Tibial nerve (tissue), 4 donors: ENCODE measurements around the gene DNAH10. TPM values are rescaled to one million over a fixed set of nuclear protein-coding genes. Genes with fewer than 3 reads are reported as not detected.

Experiments used
- DNase-seq, 2 donors: peaks; one replicate each; pipeline ENCODE4 v3.0.0-alpha.2; 2019; ENCODE audit warnings: low spot score in 2 of 2
- H3K27ac ChIP-seq, 4 donors: fragments of 200-600 bp; sonication (generic) in 3 of 4; one replicate each; pipeline ENCODE4 v1.5.1; 2017 to 2019; ENCODE audit warnings: mild to moderate bottlenecking in 1 of 4
- H3K27me3 ChIP-seq, 2 donors: fragments of 200-600 bp; sonication (generic) in 1 of 2; one replicate each; pipeline versions ENCODE4 v1.5.1 to v1.6.0; 2017 to 2019
- H3K36me3 ChIP-seq, 3 donors: fragments of 200-600 bp; sonication (generic); one replicate each; pipeline ENCODE4 v1.5.1; 2018 to 2019
- H3K4me1 ChIP-seq, 4 donors: fragments of 200-600 bp; sonication (generic) in 3 of 4; one replicate each; pipeline ENCODE4 v1.5.1; 2017 to 2019
- H3K4me3 ChIP-seq, 4 donors: fragments of 200-600 bp; sonication (generic) in 3 of 4; one replicate each; pipeline ENCODE4 v1.5.1; 2017 to 2019; ENCODE audit warnings: mild to moderate bottlenecking in 1 of 4, moderate library complexity in 1 of 4
- H3K9me3 ChIP-seq, 4 donors: fragments of 200-600 bp; sonication (generic) in 3 of 4; one replicate each; pipeline ENCODE4 v1.5.1; 2017 to 2019
- EP300 ChIP-seq, 2 donors: sonication (generic); formaldehyde crosslinking; IDR thresholded peaks; one replicate each; pipeline ENCODE4 v1.6.1; 2017; ENCODE audit warnings: antibody characterized with exemption in 2 of 2, mild to moderate bottlenecking in 1 of 2
- POLR2A ChIP-seq, 2 donors: fragments of 450-650 bp; IDR thresholded peaks; one replicate each; pipeline ENCODE4 v1.6.1; 2017; ENCODE audit warnings: antibody characterized with exemption in 2 of 2, mild to moderate bottlenecking in 2 of 2, moderate library complexity in 2 of 2
- WGBS, 2 donors: methylation state at CpG; one replicate each; pipeline ENCODE4 v1.1.5; 2018; 5-methylcytosine and 5-hydroxymethylcytosine counted together
- total RNA-seq, 4 donors: library from RNA; depleted of rRNA; stranded (reverse); fragments of >200 nt; gene quantifications; one replicate each; pipeline ENCODE4 v1.1.0, GENCODE V29; 2016
- TF ChIP-seq, protein P1 (sequence below), 5 experiments: fragments of 200-600 bp in 3 of 5; fragments of 450-650 bp in 2 of 5; sonication (generic) in 3 of 5; IDR thresholded peaks; one replicate each; pipeline ENCODE4 v1.5.1; 2016 to 2019; ENCODE audit warnings: antibody characterized with exemption in 5 of 5, mild to moderate bottlenecking in 3 of 5, moderate library complexity in 2 of 5

Gene DNAH10
- total RNA-seq, 4 donors from 2014 or later: 3.1 TPM; not detected in 3

DNA sequence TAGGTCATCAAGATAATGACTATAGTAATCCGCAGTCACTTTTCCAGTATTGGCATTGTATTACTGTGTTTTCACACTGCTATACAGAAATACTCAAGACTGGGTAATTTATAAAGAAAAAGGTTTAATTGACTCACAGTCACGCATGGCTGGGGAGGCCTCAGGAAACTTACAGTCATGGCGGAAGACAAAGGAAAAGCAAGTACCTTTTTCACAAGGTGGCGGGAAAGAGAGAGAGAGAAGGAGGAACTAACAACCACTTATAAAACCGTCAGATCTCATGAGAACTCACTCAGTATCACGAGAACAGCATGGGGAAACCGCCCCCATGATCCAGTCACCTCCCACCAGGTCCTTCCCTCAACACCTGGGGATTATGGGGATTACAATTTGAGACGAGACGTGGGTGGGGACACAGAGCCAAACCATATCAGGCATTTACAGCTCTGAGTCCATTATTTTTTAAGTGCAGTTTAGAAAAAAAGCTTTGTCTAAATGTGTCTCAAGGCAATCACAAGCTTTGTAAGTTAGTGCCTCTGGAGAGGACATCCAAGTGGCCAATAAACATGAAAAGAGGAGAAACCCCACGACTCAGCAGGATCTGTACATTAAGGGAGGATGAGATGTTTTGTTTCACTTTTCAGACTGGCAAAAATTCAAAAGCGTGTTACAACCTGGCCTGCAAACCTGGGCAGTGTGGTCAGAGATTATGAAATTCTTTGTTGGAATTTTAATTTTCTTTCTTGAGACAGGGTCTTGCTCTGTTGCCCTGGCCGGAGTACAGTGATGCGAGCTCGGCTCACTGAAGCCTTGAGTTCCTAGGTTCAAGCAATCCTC is 82.0 kb downstream of the DNAH10 start:
- no peak for DNase-seq
- 80 to 81% methylated on average over 14 of the region's 14 CpGs for WGBS, 2 donors

DNA sequence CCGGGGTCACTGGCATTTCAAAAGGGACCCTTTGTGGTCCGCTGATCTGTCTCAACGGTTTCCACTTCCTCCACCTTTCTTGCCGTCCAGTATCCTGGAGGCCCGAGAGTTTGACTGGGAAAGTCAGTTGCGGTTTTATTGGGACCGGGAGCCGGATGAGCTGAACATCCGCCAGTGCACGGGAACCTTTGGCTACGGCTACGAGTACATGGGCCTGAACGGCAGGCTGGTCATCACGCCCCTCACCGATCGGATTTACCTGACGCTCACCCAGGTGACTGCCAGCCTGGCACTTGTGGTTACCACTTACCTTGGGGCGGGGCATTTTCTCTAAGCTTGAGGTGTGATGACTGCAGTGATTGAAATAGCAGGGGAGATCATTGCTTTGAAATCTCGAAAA is 83.8 kb downstream of the DNAH10 start:
- WGBS, 2 donors: 94 to 96% methylated on average over 19 of the region's 19 CpGs
- H3K36me3 ChIP-seq: no peaks in the 10 kb centered on the region
- no peaks in the 10 kb centered on the region for H3K9me3 ChIP-seq
- H3K27ac ChIP-seq: no peak overlapping the region
- H3K4me3 ChIP-seq: no peak overlapping the region
- DNase-seq: no peak
- H3K27me3 ChIP-seq: no peaks in the 10 kb centered on the region
- TF ChIP-seq POLR2A (IDR thresholded peaks at IDR 0.05): no peak
- TF ChIP-seq EP300 (IDR thresholded peaks at IDR 0.05): no peak
- TF ChIP-seq, protein P1, sequence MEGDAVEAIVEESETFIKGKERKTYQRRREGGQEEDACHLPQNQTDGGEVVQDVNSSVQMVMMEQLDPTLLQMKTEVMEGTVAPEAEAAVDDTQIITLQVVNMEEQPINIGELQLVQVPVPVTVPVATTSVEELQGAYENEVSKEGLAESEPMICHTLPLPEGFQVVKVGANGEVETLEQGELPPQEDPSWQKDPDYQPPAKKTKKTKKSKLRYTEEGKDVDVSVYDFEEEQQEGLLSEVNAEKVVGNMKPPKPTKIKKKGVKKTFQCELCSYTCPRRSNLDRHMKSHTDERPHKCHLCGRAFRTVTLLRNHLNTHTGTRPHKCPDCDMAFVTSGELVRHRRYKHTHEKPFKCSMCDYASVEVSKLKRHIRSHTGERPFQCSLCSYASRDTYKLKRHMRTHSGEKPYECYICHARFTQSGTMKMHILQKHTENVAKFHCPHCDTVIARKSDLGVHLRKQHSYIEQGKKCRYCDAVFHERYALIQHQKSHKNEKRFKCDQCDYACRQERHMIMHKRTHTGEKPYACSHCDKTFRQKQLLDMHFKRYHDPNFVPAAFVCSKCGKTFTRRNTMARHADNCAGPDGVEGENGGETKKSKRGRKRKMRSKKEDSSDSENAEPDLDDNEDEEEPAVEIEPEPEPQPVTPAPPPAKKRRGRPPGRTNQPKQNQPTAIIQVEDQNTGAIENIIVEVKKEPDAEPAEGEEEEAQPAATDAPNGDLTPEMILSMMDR (IDR thresholded peaks at IDR 0.05): no peak
- H3K4me1 ChIP-seq: no peaks in the 10 kb centered on the region

More for the DNA sequence above, 82.0 kb downstream of the DNAH10 start:
- TF ChIP-seq, protein P1 (IDR thresholded peaks at IDR 0.05): no peak
- TF ChIP-seq EP300 (IDR thresholded peaks at IDR 0.05) (no peak), POLR2A (IDR thresholded peaks at IDR 0.05) (no peak)
- no peaks in the 10 kb centered on the region for H3K36me3 ChIP-seq
- no peaks in the 10 kb centered on the region for H3K27me3 ChIP-seq
- H3K4me3 ChIP-seq: no peak overlapping the region
- H3K4me1 ChIP-seq: no peaks in the 10 kb centered on the region
- no peak overlapping the region for H3K27ac ChIP-seq
- no peaks in the 10 kb centered on the region for H3K9me3 ChIP-seq

DNA sequence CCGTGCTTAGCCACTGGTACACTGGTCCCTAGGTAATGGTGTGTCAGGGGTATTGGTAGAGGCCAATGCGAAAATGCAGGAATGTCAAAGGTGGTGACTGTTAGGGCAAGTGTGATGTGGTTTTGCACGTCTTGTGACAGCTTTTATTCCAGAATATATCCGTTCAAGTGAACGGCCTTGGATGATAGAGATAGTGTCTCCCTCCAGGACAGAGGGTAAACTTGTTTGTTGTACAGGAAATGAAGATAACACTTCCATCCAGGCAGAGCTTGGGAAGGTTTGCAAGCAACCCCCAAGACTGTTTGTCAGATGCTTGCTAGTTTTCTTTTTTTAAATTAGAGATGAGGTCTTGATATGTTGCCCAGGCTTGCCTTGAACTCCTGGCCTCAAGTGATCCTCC is 84.2 kb downstream of the DNAH10 start:
- no peaks in the 10 kb centered on the region for H3K4me1 ChIP-seq
- 92 to 93% methylated on average over 5 of the region's 5 CpGs for WGBS, 2 donors

DNA sequence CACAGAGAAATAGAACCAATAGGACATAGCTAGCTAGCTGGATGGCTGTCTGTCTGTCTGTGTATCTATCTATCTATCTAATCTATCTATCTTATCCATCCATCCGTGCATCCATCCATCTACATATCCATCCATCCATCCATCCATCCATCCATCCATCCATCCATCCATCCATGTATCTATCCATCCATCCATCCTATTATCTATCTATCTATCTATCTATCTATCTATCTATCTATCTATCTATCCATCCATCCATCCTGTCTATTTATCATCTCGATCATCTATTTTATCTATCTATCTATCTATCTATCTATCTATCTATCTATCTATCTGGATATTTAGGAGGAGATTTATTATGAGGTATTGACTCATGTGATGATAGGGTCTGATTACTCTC is 84.9 kb downstream of the DNAH10 start:
- no peak for DNase-seq
- Histone ChIP-seq H3K9me3 (no peaks in the 10 kb centered on the region), H3K4me3 (no peak overlapping the region), H3K27ac (no peak overlapping the region), H3K27me3 (no peaks in the 10 kb centered on the region), H3K4me1 (no peaks in the 10 kb centered on the region), H3K36me3 (no peaks in the 10 kb centered on the region)
- 89 to 91% methylated on average over 2 of the region's 2 CpGs for WGBS, 2 donors
- no peak for TF ChIP-seq EP300 (IDR thresholded peaks at IDR 0.05)
- TF ChIP-seq POLR2A (IDR thresholded peaks at IDR 0.05): no peak
- TF ChIP-seq, protein P1 (IDR thresholded peaks at IDR 0.05): no peak

More for the DNA sequence above, 84.2 kb downstream of the DNAH10 start:
- Histone ChIP-seq H3K9me3 (no peaks in the 10 kb centered on the region), H3K36me3 (no peaks in the 10 kb centered on the region), H3K27me3 (no peaks in the 10 kb centered on the region), H3K27ac (no peak overlapping the region), H3K4me3 (no peak overlapping the region)
- no peak for TF ChIP-seq EP300 (IDR thresholded peaks at IDR 0.05)
- TF ChIP-seq, protein P1 (IDR thresholded peaks at IDR 0.05): no peak
- TF ChIP-seq POLR2A (IDR thresholded peaks at IDR 0.05): no peak
- no peak for DNase-seq

DNA sequence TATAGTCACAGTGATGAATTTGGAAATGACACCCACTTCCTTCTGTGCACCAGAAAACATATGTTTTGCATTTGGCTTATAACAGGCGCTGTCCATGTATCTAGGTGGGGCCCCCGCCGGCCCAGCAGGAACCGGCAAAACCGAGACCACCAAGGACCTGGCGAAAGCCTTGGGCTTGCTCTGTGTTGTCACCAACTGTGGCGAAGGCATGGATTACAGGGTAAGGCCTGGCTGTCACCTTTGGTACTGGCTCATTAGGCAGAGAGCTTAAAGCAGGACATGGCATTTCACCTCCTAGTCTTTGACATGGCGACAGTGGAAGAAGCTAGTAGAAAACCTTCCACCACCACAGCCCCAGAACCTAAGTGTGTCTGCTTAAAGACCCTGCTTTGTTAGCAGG is 85.8 kb downstream of the DNAH10 start:
- DNase-seq: no peak
- no peak overlapping the region for H3K27ac ChIP-seq
- WGBS, 2 donors: 84 to 95% methylated on average over 8 of the region's 8 CpGs

More for the DNA sequence above, 85.8 kb downstream of the DNAH10 start:
- Histone ChIP-seq H3K9me3 (no peaks in the 10 kb centered on the region), H3K4me1 (no peaks in the 10 kb centered on the region), H3K4me3 (no peak overlapping the region), H3K27me3 (no peaks in the 10 kb centered on the region), H3K36me3 (no peaks in the 10 kb centered on the region)
- TF ChIP-seq, protein P1 (IDR thresholded peaks at IDR 0.05): no peak
- TF ChIP-seq POLR2A (IDR thresholded peaks at IDR 0.05): no peak
- no peak for TF ChIP-seq EP300 (IDR thresholded peaks at IDR 0.05)
